KOPT-K1 (cell line): ENCODE data around the gene SLC7A5.
"Not testable (repeated sequence)": the region's sequence is repeated elsewhere in the genome, so short reads cannot be mapped to it uniquely, and the experiment has no call there.

Experiments
- H3K27ac ChIP-seq: fragments of 200-600 bp; sonication (generic); 2 replicates; pipeline ENCODE4 v1.5.1; 2016; ENCODE audit warnings: antibody characterized with exemption, mild to moderate bottlenecking, low read depth, low read length; ENCODE audit not compliant: poor library complexity, severe bottlenecking
- H3K36me3 ChIP-seq: fragments of 200-600 bp; sonication (generic); 2 replicates; pipeline ENCODE4 v1.5.1; 2017; ENCODE audit warnings: antibody characterized with exemption, mild to moderate bottlenecking, low read length, moderate library complexity; ENCODE audit not compliant: insufficient read depth
- H3K9me3 ChIP-seq: fragments of 200-600 bp; sonication (generic); 2 replicates; pipeline ENCODE4 v1.5.1; 2017; ENCODE audit warnings: antibody characterized with exemption, low read length, mild to moderate bottlenecking; ENCODE audit not compliant: insufficient read depth, poor library complexity, severe bottlenecking

Gene SLC7A5

GRCh38 chr16:87874639-87875427 is 5.5 kb upstream of the SLC7A5 start:
- Histone ChIP-seq H3K27ac (peak overlapping the region; percentile 91), H3K36me3 (no peaks in the 10 kb centered on the region), H3K9me3 (no peaks in the 10 kb centered on the region)

- not testable (repeated sequence) for H3K36me3 ChIP-seq, H3K9me3 ChIP-seq
- peak overlapping the region; percentile 66 for H3K27ac ChIP-seq
These were observed 1.3 kb upstream of the SLC7A5 start for GRCh38 chr16:87870418-87871291.

- peak overlapping the region; percentile 79 for H3K27ac ChIP-seq
- not testable (repeated sequence) for H3K36me3 ChIP-seq, H3K9me3 ChIP-seq
These were observed 641 bp upstream of the SLC7A5 start for GRCh38 chr16:87869879-87870417.

- Histone ChIP-seq H3K27ac (peak overlapping the region; percentile 79), H3K36me3 (peaks cover 17% of the 10 kb centered on the region)
These were observed 865 bp downstream of the SLC7A5 start for GRCh38 chr16:87868254-87869029.

DNA sequence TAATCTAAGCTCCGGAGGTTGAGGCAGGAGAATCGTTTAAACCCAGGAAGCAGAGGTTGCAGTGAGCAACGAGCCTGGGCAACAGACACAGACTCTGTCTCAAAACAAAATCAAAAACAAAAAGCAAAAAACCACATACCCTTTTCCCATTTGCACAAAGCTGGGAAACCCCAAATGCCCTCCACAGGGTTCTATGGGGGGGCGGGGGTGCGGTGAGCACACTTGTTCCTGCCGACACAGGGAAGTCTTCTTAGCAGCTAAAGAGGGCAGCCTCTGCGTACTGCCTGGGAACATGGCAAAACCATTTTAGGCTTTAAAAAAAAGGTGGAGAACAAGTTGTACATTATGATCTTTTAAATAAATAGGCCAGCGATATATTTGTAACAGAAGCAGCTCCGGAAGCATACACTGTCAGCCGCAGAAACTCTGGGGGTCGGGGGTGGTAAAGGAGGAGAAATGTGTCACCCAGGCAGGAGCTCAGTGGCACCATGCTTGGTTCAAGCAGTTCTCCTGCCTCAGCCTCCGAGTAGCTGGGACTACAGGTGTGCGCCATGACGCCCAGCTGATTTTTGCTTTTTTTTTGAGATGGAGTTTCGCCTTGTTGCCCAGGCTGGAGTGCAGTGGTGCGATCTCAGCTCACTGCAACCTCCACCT is 3.3 kb downstream of the SLC7A5 start:
- H3K27ac ChIP-seq, result peak overlapping the region; percentile 79
- H3K36me3 ChIP-seq, result peaks cover 41% of the 10 kb centered on the region

More at GRCh38 chr16:87868254-87869029, 865 bp downstream of the SLC7A5 start:
- H3K9me3 ChIP-seq, result not testable (repeated sequence)

GRCh38 chr16:87864331-87864989 is 4.8 kb downstream of the SLC7A5 start:
- peaks cover 54% of the 10 kb centered on the region for H3K36me3 ChIP-seq
- H3K27ac ChIP-seq, result peak overlapping the region; percentile 79
- H3K9me3 ChIP-seq, result no peaks in the 10 kb centered on the region

More for the DNA sequence above, 3.3 kb downstream of the SLC7A5 start:
- H3K9me3 ChIP-seq, result not testable (repeated sequence)

DNA sequence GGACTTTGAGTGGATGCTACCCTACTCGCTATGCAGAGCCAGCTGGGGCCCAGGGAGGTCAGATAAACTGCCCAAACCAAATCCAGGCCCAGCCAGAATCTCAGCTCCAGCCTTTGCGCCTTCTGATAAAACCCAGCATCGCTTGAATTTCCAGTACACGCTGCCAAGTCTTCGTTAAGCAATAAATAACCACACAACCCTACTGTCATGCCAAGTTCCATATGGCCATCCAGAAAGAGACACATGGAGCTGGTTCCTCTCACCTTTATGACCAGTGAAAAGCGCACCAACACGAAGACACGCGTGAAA is 6.0 kb downstream of the SLC7A5 start:
- H3K27ac ChIP-seq, H3K9me3 ChIP-seq: not testable (repeated sequence)
- peaks cover 66% of the 10 kb centered on the region for H3K36me3 ChIP-seq

- H3K36me3 ChIP-seq, result peaks cover 71% of the 10 kb centered on the region
- H3K27ac ChIP-seq, H3K9me3 ChIP-seq: not testable (repeated sequence)
These were observed 6.5 kb downstream of the SLC7A5 start for GRCh38 chr16:87862597-87863326.

- not testable (repeated sequence) for H3K9me3 ChIP-seq, H3K27ac ChIP-seq
- H3K36me3 ChIP-seq, result peaks cover 84% of the 10 kb centered on the region
These were observed 7.8 kb downstream of the SLC7A5 start for GRCh38 chr16:87861300-87862099.

DNA sequence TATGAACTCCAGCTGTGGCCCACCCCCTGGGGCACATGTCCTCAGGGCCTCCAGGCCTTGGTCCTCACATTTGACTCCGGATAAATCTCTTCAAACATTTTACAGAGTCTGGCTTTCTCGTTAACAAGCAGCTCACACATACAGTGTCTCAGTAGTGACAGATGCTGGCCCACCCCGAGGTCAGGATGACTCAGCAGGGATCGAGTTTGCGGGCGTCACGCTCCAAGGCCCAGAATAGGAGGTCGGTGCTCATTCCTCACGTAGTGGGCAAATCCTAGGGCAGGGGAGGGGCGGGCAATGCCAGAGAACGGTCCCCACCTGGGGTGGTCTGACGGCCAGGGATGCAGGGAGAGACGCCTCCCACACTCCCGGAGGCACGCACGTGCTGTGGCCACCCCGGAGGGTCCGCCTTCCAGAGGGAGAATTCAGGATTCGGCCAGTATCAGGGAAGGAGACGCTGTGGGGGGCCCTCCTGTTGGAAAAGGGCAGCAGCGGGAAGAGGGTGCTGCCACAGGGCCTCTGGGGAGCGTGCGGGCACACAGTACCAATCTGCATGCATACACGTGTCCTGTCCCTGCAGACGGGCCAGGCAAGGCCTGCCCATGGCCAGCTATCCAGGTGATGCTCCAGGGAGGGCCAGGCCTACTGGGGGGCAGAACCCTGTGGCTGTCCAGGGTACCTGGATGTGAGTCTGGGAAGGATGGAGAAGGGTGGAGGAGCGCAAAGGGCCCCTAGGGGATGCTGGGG is 8.6 kb downstream of the SLC7A5 start:
- Histone ChIP-seq H3K36me3 (peaks cover 91% of the 10 kb centered on the region), H3K9me3 (no peaks in the 10 kb centered on the region), H3K27ac (no peak overlapping the region)

GRCh38 chr16:87858151-87858993 is 10.9 kb downstream of the SLC7A5 start:
- H3K36me3 ChIP-seq, result peaks cover 90% of the 10 kb centered on the region
- not testable (repeated sequence) for H3K27ac ChIP-seq, H3K9me3 ChIP-seq

DNA sequence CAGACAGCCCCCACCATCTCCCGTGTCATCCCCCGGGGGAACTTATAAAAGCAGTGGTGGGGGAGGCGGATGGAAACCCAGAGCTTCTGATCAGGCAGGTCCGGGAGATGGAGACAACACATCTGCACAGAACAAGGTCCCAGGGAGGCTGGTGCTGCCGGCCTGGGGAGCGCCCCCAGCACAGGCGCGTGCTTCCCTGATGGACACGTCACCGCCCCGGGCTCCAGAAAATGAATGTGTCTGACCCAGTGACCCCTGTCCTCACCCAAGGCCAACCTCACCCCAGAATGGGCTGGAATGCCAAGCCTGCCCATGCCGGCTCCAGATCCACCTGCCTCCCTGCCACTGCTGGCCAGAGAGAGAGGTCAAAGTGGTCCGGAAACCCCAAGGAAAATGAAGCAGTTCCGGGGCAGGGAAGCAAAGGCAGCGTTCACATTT is 12.5 kb downstream of the SLC7A5 start:
- Histone ChIP-seq H3K27ac (no peak overlapping the region), H3K9me3 (no peaks in the 10 kb centered on the region)

More for the DNA sequence above, 12.5 kb downstream of the SLC7A5 start:
- peaks cover 90% of the 10 kb centered on the region for H3K36me3 ChIP-seq
